ENCODE measurements around the gene CAMK1D. TPM values are rescaled to one million over a fixed set of nuclear protein-coding genes. Genes with fewer than 3 reads are reported as not detected.

CAMK1D gene
- total and polyA plus RNA-seq, 8 donors = 4.4 to 10.8 (median 4.8) TPM

DNA sequence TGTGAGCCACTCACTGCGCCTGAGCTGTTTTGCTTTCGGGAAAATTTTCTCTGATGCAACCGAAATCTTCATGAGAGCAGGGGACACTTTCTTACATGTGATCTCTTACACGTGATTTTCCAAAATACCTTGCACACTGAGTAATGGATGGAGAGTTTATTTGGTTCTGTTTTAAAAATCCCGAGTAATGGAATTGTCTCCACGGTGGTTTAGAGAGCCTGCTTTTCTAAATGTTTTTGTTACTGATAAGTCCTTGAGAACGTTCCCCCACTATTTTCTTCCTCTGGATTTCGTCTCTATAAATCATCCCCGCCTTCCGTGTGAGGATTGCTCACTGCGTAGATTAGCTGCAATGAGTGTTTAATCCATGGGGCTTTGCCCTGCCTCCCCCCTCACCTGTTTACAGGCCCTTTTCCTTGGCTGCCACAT is 25.7 kb downstream of the CAMK1D start:
- intact Hi-C loops (cut with DNase I) = no loop called here
- no peaks in the 10 kb centered on the region for H3K9me3 ChIP-seq
- ATAC-seq (no peak), DNase-seq (no peak)
- H3K36me3 ChIP-seq = no peaks in the 10 kb centered on the region
- no peaks in the 10 kb centered on the region for H3K4me1 ChIP-seq
- no peak overlapping the region for H3K27ac ChIP-seq
- TF ChIP-seq, protein P1, sequence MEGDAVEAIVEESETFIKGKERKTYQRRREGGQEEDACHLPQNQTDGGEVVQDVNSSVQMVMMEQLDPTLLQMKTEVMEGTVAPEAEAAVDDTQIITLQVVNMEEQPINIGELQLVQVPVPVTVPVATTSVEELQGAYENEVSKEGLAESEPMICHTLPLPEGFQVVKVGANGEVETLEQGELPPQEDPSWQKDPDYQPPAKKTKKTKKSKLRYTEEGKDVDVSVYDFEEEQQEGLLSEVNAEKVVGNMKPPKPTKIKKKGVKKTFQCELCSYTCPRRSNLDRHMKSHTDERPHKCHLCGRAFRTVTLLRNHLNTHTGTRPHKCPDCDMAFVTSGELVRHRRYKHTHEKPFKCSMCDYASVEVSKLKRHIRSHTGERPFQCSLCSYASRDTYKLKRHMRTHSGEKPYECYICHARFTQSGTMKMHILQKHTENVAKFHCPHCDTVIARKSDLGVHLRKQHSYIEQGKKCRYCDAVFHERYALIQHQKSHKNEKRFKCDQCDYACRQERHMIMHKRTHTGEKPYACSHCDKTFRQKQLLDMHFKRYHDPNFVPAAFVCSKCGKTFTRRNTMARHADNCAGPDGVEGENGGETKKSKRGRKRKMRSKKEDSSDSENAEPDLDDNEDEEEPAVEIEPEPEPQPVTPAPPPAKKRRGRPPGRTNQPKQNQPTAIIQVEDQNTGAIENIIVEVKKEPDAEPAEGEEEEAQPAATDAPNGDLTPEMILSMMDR (IDR thresholded peaks at IDR 0.05) = no peak
- H3K4me3 ChIP-seq = no peak overlapping the region
- no peaks in the 10 kb centered on the region for H3K27me3 ChIP-seq

DNA sequence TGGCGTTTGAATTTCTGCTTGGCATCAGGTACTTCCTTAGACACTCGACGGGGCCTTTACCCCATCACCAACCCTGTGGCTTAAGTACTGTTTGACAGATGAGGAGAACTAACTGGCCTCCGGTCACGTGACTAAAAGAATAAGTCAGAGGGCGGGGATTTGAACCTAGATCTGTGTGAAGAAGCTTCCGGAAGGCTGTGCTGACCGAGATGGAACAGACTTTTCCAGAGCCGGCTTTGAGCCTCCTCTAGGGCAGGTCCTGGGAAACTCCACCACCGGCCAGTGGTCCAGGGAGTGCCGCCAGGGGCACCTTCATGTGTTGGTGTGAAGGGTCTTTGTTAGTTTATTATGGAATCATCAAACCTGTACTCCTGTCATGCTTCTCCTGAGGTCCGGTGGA is 26.9 kb downstream of the CAMK1D start:
- ATAC-seq (no peak), DNase-seq (no peak)
- TF ChIP-seq, protein P1 (IDR thresholded peaks at IDR 0.05) = no peak
- intact Hi-C loops (cut with DNase I) = no loop called here
- H3K36me3 ChIP-seq = no peaks in the 10 kb centered on the region
- H3K27me3 ChIP-seq = no peaks in the 10 kb centered on the region
- H3K4me3 ChIP-seq = no peak overlapping the region
- no peaks in the 10 kb centered on the region for H3K4me1 ChIP-seq
- no peak overlapping the region for H3K27ac ChIP-seq
- H3K9me3 ChIP-seq = no peaks in the 10 kb centered on the region

DNA sequence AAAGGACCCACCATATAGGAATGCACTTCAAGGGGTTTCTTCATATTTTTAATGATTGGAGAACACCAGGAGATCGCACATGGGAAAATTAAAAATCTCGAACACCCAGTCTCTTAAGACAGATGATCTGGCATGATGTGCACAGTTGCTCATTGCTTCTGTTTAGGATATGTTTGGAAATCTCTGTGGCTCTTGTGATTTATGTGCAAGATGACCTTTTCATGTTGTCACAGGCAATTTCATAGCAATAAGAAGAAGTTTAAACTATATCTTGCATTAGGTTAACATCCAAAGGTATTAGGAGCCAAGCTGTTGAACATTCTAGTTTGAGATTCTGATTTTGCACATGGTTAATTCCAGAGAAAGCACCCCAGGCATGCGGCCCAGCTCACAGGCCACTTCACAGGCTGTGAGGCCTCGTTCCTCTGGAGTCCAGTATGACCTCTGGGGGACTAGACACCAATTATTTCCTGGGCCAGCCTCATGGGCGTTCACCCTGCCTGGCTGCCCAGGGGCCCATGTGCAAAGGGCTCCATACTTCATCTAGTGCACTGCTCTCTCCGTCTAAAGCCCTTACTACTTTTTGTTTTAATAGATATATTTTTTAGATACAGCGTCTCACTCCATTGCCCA is 28.4 kb downstream of the CAMK1D start:
- no peak overlapping the region for H3K27ac ChIP-seq
- peaks cover 0 to 5% of the 10 kb centered on the region in 2 donors for H3K27me3 ChIP-seq
- H3K4me1 ChIP-seq = no peaks in the 10 kb centered on the region
- ATAC-seq = no peak
- no peaks in the 10 kb centered on the region for H3K36me3 ChIP-seq
- H3K4me3 ChIP-seq = no peak overlapping the region
- no peaks in the 10 kb centered on the region for H3K9me3 ChIP-seq
- TF ChIP-seq, protein P1 (IDR thresholded peaks at IDR 0.05) = no peak
- intact Hi-C loops (cut with DNase I) = no loop called here
- no peak for DNase-seq

DNA sequence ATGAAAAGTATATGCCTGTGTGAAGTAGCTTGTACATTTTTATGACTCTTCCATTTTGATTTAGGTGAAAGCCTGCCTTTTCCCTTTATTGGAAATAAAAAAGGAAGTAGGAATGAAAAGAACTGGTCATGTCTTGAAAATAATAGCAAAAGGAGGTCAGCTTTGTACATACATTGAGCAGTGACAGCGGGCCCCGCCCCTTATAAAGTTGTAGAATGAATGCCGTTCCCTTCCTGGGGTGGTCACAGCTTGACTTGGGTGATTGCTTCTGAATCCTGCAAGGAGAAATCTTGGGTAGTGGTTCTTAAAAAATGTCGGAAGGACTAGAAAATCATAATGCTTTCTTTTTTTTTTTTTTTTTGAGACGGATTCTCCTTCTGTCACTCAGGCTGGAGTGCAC is 31.7 kb downstream of the CAMK1D start:
- intact Hi-C loops (cut with DNase I) = no loop called here
- Histone ChIP-seq H3K4me1 (no peaks in the 10 kb centered on the region), H3K4me3 (no peak overlapping the region), H3K27ac (no peak overlapping the region), H3K9me3 (peaks cover 0 to 4% of the 10 kb centered on the region in 2 donors), H3K36me3 (no peaks in the 10 kb centered on the region), H3K27me3 (peaks cover 3 to 8% of the 10 kb centered on the region in 2 donors)
- ATAC-seq (no peak), DNase-seq (no peak)
- TF ChIP-seq, protein P1 (IDR thresholded peaks at IDR 0.05) = no peak

DNA sequence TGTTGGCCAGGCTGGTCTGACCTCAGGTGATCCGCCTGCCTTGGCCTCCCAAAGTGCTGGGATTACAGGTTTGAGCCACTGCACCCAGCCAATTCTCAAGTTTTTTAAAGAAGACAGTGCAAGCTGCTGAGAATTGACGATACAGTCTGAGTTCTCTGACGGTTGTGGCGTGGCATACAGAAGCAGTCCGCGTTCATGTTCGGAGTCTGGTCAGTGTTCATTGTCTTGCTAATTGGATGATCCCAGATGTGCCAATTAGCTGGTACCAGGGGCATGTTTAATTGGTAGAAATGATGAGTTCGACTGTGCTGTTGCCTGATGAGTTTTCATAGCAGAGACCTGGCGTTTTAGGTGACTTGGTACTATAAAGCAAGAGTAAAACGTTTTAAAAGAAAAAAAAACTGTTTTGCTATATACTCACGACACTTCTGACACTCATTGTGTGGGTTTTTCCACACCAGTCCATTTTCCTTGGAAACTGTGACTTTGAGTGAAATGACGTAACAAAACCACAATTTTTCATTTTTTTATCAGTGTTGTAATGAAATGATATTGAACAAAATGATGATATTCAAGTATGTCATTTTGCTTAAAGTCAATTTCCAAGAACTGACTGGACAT is 32.3 kb downstream of the CAMK1D start:
- peaks cover 0 to 4% of the 10 kb centered on the region in 2 donors for H3K9me3 ChIP-seq
- intact Hi-C loops (cut with DNase I) = no loop called here
- no peak overlapping the region for H3K4me3 ChIP-seq
- ATAC-seq = no peak
- H3K36me3 ChIP-seq = no peaks in the 10 kb centered on the region
- no peak for DNase-seq
- no peaks in the 10 kb centered on the region for H3K4me1 ChIP-seq
- TF ChIP-seq, protein P1 (IDR thresholded peaks at IDR 0.05) = no peak
- no peak overlapping the region for H3K27ac ChIP-seq
- H3K27me3 ChIP-seq = peaks cover 3 to 8% of the 10 kb centered on the region in 2 donors

Data from left lung (tissue), 10 donors.